Upper lobe of right lung (tissue), 1 donor: Measurements from ENCODE around the gene MB. TPM values are rescaled to one million over a fixed set of nuclear protein-coding genes. Genes with fewer than 3 reads are reported as not detected.

ENCODE experiments used
- ATAC-seq: fragments of 200-7000 bp; cut with Tn5 transposase; one replicate; pipeline ENCODE4 v1.9.1; 2020; ENCODE audit warnings: mild to moderate bottlenecking, moderate library complexity
- DNase-seq: peaks from one replicate; pipeline ENCODE4 v3.0.0-alpha.2; 2020
- H3K27ac ChIP-seq: fragments of 200-600 bp; one replicate; pipeline ENCODE4 v1.8.0; 2022
- H3K27me3 ChIP-seq: fragments of 200-600 bp; one replicate; pipeline ENCODE4 v1.8.0; 2022; ENCODE audit warnings: mild to moderate bottlenecking
- H3K36me3 ChIP-seq: fragments of 200-600 bp; one replicate; pipeline ENCODE4 v1.8.0; 2022
- H3K4me1 ChIP-seq: fragments of 200-600 bp; one replicate; pipeline ENCODE4 v1.8.0; 2022
- H3K4me3 ChIP-seq: fragments of 200-600 bp; one replicate; pipeline ENCODE4 v1.8.0; 2022; ENCODE audit warnings: mild to moderate bottlenecking
- H3K9me3 ChIP-seq: fragments of 200-600 bp; one replicate; pipeline ENCODE4 v1.8.0; 2022
- intact Hi-C: fragments of 100-400 bp; cut with DNase I; formaldehyde crosslinking; loops from one replicate; pipeline ENCODE4 v1.11.0; 2022
- total RNA-seq: library from RNA; stranded (reverse); fragmentation: NEBNext Ultra II Directional; extraction: Animal tissue kit (Norgen Biotek cat#: 25700); gene quantifications from one replicate; pipeline ENCODE4 v1.2.1, GENCODE V29; 2021
- TF ChIP-seq, protein P1 (sequence below): fragments of 200-600 bp; IDR thresholded peaks from one replicate; pipeline ENCODE4 v1.8.0; 2022; ENCODE audit warnings: antibody characterized with exemption
- donor health status: DM: no; HTN: yes; CAD: no; lungs with severe emphysema.

The MB gene
- total RNA-seq, 1 donor from 2014 or later: 2.2 TPM

DNA sequence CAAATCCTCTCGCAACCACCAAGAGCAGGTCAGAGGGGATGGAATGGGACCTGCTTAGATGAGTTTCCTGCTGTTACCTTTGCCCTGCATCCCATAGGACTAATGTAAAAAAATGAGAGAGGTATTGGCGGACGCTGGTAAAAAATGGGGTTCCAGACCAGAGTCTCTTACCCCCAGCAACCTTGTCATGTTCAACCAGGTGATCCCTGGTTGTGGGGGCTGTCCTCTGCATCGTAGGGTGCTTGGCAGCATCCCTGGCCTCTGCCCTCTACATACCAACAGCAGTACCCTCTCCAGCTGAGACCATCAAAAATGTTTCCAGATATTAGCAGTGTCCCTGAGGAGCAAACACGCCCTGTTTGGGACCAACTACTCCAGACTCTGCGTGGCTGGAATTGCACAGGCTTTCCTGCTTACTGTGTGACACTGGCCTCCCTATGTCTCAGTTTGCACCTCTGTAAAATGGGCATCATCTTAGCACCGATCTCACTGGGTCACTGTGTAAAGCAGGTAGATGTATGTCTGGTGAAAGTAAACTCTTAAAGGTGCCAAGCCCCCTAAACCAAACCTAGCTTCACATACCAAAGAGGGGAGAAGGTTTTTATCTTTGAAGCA is 32.6 kb upstream of the MB start:
- Histone ChIP-seq H3K9me3 (no peaks in the 10 kb centered on the region), H3K4me1 (peaks cover 22% of the 10 kb centered on the region), H3K27ac (peak overlapping the region; percentile 97), H3K27me3 (no peaks in the 10 kb centered on the region), H3K36me3 (no peaks in the 10 kb centered on the region), H3K4me3 (peak overlapping the region; percentile 93)
- TF ChIP-seq, protein P1, sequence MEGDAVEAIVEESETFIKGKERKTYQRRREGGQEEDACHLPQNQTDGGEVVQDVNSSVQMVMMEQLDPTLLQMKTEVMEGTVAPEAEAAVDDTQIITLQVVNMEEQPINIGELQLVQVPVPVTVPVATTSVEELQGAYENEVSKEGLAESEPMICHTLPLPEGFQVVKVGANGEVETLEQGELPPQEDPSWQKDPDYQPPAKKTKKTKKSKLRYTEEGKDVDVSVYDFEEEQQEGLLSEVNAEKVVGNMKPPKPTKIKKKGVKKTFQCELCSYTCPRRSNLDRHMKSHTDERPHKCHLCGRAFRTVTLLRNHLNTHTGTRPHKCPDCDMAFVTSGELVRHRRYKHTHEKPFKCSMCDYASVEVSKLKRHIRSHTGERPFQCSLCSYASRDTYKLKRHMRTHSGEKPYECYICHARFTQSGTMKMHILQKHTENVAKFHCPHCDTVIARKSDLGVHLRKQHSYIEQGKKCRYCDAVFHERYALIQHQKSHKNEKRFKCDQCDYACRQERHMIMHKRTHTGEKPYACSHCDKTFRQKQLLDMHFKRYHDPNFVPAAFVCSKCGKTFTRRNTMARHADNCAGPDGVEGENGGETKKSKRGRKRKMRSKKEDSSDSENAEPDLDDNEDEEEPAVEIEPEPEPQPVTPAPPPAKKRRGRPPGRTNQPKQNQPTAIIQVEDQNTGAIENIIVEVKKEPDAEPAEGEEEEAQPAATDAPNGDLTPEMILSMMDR: no peak
- ATAC-seq (no peak), DNase-seq (no peak)
- intact Hi-C loops: no loop called here

DNA sequence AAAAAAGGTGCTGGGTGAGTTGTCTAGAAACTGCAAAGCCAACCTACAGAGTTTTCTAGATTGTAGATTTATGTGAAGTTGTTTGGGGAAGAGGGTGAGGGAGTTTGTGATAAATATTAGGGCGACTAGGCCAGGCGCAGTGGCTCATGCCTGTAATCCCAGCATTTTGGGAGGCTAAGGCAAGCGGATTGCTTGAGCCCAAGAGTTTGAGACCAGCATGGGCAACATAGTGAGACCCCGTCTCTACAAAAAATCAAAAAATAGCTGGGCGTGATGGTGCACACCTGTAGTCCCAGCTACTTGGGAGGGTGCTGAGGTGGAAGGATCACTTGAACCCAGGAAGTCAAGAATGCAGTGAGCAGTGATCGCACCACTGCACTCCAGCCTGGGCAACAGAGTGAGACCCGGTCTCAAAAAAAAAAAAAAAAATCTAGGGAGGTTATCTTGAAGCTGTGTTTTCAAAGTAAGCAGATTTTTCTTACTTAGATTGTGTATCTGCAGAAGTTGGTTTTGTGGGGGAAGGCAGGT is 32.0 kb upstream of the MB start:
- ATAC-seq (no peak), DNase-seq (no peak)
- Histone ChIP-seq H3K27ac (peak overlapping the region; percentile 97), H3K27me3 (no peaks in the 10 kb centered on the region), H3K36me3 (no peaks in the 10 kb centered on the region), H3K9me3 (no peaks in the 10 kb centered on the region), H3K4me3 (peak overlapping the region; percentile 93), H3K4me1 (peaks cover 20% of the 10 kb centered on the region)
- TF ChIP-seq, protein P1: no peak
- intact Hi-C loops: no loop called here

DNA sequence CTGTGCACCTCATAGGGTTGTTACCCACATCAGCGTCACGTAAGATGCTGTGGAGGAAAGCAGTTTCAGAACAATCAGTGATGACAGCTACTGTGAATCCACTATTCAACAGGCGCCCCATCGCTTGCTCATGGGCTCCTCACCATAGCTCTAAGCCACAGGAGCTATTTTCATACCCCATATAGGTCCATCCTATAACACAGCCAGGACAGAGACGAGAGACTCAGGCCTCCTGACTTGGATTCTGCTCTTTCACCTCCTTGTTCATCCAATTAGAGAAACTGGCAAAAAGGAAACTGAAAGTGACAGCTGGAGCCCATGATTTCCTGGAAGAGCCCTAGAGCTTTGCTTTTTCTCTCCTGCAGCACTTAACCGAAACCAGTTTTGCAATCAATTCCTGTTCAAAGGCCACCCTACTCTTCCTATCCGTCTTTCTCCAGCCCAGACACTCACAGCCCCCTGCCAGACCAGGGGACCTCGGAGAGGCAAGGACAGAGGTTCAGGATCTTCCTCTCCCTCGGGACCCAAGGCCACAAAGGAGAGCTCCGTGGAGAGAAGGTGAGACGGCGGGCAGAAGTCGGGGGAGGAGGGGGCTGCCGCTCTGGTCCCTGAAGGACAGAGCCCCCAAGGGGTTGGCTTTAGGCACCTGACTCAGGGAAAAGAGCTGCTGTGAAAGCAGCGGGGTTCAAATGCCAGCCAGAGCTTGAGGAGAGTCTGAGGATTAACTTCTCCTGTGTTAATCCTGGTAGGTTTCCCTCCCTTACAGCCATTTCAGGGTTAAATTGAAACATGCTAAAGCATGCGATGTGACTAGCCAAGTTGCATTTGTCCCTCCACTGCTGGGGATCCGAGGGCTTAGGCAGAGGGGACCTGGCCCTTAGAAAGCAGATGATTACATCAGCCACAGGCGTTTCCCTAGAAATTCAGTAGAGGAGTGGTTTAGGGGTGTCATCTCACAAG is 31.2 kb upstream of the MB start, which contains the start of gene APOL6:
Gene APOL6, plus strand, starts transcription at position 381 of the 960 bp plus-strand sequence. CDS start 7,980 bp downstream, outside the sequence.
- Histone ChIP-seq H3K4me3 (peak within 1 kb of the TSS; percentile 93), H3K4me1 (peaks cover 20% of the 10 kb centered on the region), H3K27ac (peak within 1 kb of the TSS; percentile 97), H3K27me3 (no peaks in the 10 kb centered on the region), H3K9me3 (no peaks in the 10 kb centered on the region), H3K36me3 (no peaks in the 10 kb centered on the region)
- TF ChIP-seq, protein P1: no peak
- DNase-seq: no peak
- ATAC-seq: peak; percentile 89
- intact Hi-C loops: no loop called here

DNA sequence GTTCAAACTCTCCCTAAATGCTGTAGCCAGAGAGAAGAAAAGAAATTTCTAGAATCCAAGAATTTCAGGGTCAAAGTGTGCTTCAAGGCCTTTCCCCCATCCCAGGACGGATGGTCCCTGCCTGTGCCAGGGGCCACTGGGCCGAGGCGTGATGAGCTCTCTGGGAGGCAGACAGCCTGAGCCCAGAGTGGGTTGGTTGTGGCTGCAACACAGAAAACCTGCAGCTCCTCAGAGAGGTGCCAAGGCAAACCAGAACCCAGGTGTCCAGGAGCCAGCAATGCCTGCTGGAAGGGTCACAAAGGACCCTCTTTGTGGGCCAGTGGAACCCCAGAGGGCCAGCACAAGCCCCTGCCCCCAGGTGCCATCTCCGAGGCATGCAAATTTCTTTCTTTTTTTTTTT is 28.5 kb upstream of the MB start:
- TF ChIP-seq, protein P1: no peak
- peaks cover 23% of the 10 kb centered on the region for H3K4me1 ChIP-seq
- H3K27ac ChIP-seq: no peak overlapping the region
- H3K36me3 ChIP-seq: no peaks in the 10 kb centered on the region
- H3K4me3 ChIP-seq: no peak overlapping the region
- DNase-seq (no peak), ATAC-seq (no peak)
- no peaks in the 10 kb centered on the region for H3K27me3 ChIP-seq
- H3K9me3 ChIP-seq: no peaks in the 10 kb centered on the region
- intact Hi-C loops: no loop called here

DNA sequence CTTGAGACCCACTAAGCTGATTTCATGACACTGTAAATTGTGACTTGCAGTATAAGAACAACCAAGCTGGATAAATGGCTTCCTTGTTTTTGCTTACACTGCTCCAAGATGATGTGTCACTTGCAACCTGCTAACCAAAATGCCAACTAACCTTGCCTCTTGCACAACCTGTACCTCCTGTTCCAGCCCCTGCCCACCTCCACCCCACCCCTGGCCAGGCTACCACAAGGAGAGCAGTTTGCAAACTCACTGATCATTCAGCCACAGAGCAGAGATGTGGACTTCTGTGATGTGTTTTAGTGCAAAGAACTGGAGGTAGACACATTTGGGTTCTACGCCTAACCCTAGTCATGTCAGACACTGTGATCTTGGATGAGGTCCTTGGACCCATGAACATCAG is 26.9 kb upstream of the MB start:
- Histone ChIP-seq H3K4me1 (peaks cover 16% of the 10 kb centered on the region), H3K9me3 (no peaks in the 10 kb centered on the region), H3K27ac (no peak overlapping the region), H3K27me3 (no peaks in the 10 kb centered on the region), H3K4me3 (no peak overlapping the region), H3K36me3 (no peaks in the 10 kb centered on the region)
- DNase-seq: no peak
- intact Hi-C loops: no loop called here
- ATAC-seq: no peak
- TF ChIP-seq, protein P1: no peak
